CMK (cell line): ENCODE data around the gene ENO2.

Experiments used
- DNase-seq: peaks from one replicate; pipeline ENCODE4 v3.0.0-alpha.2; 2010; ENCODE audit warnings: low read depth

Gene ENO2

GRCh38 chr12:6960593-6961277 is 46.4 kb downstream of the ENO2 start:
- DNase-seq: no peak

- DNase-seq: no peak
Measured at GRCh38 chr12:6961278-6961694, 46.9 kb downstream of the ENO2 start.

- peak; percentile 71 for DNase-seq
Measured at GRCh38 chr12:6961695-6962284, 47.4 kb downstream of the ENO2 start.

GRCh38 chr12:6962285-6963015 is 48.1 kb downstream of the ENO2 start:
- no peak for DNase-seq

GRCh38 chr12:6963016-6963731 is 48.8 kb downstream of the ENO2 start:
- no peak for DNase-seq

- no peak for DNase-seq
Measured at GRCh38 chr12:6963791-6964413, 49.5 kb downstream of the ENO2 start.

- DNase-seq: no peak
Measured at GRCh38 chr12:6964605-6965025, 50.2 kb downstream of the ENO2 start.

GRCh38 chr12:6965026-6965661 is 50.8 kb downstream of the ENO2 start:
- peak; percentile 74 for DNase-seq

- no peak for DNase-seq
Measured at GRCh38 chr12:6965714-6966113, 51.3 kb downstream of the ENO2 start.

GRCh38 chr12:6966351-6966750 is 52.0 kb downstream of the ENO2 start:
- DNase-seq: no peak

- no peak for DNase-seq
Measured at GRCh38 chr12:6967651-6968100, 53.3 kb downstream of the ENO2 start.

GRCh38 chr12:6968426-6968825 is 54.0 kb downstream of the ENO2 start:
- no peak for DNase-seq

GRCh38 chr12:6970096-6970527 is 55.7 kb downstream of the ENO2 start:
- DNase-seq: no peak
